Measurements from ENCODE around the gene CDH16.

DNA sequence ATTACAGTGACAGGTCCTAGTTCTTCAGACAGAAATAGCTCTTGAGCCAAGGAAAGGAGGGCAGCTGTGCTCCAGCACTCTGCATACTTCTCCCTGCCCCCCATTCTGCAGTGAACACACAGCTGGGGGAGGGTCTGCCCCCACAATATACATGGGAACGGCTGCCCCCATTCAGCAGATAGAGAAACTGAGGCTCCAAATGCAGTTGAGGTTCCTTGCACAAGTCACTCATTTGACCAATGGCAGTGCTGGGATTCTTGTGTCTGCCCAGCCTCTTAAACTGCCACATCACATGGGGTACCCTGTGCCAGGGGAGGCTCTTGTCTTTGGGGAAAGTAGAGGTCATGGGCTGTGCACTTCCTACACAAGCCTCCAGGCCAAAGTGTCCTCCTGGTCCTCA, 49.3 kb downstream of the CDH16 start:
- no peak for TF ChIP-seq TAF1 (IDR thresholded peaks at IDR 0.05; ENCODE audit: borderline replicate concordance, insufficient read depth, low read length)
- TF ChIP-seq, protein P1, sequence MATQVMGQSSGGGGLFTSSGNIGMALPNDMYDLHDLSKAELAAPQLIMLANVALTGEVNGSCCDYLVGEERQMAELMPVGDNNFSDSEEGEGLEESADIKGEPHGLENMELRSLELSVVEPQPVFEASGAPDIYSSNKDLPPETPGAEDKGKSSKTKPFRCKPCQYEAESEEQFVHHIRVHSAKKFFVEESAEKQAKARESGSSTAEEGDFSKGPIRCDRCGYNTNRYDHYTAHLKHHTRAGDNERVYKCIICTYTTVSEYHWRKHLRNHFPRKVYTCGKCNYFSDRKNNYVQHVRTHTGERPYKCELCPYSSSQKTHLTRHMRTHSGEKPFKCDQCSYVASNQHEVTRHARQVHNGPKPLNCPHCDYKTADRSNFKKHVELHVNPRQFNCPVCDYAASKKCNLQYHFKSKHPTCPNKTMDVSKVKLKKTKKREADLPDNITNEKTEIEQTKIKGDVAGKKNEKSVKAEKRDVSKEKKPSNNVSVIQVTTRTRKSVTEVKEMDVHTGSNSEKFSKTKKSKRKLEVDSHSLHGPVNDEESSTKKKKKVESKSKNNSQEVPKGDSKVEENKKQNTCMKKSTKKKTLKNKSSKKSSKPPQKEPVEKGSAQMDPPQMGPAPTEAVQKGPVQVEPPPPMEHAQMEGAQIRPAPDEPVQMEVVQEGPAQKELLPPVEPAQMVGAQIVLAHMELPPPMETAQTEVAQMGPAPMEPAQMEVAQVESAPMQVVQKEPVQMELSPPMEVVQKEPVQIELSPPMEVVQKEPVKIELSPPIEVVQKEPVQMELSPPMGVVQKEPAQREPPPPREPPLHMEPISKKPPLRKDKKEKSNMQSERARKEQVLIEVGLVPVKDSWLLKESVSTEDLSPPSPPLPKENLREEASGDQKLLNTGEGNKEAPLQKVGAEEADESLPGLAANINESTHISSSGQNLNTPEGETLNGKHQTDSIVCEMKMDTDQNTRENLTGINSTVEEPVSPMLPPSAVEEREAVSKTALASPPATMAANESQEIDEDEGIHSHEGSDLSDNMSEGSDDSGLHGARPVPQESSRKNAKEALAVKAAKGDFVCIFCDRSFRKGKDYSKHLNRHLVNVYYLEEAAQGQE (IDR thresholded peaks at IDR 0.05; ENCODE audit: insufficient read depth in 1 of 2, low read depth in 2 of 2, low read length in 2 of 2) = no peak
